Measurements from ENCODE around the gene ISL2.

The ISL2 gene

GRCh38 chr15:76328106-76328696 is 8.4 kb upstream of the ISL2 start:
- DNase-seq = no peak

DNA sequence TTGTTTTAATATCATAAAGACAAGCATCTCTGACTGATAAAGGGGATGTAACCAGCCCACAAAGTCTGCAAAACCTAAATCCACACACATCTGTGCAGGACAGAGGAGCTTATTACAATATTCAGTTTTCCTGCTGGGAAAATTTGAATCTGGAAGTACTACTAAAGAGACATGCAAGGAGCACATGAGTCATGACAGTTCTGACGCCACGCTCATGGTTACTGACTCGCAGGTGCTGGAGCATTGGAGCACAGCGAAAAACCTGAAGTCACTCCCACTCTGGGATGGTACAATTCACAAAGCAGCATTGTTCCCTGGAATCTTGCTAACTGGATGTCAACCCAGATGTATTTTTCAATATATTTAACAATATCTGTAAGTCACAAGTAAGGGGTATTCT is 7.6 kb upstream of the ISL2 start:
- no peak for DNase-seq

DNA sequence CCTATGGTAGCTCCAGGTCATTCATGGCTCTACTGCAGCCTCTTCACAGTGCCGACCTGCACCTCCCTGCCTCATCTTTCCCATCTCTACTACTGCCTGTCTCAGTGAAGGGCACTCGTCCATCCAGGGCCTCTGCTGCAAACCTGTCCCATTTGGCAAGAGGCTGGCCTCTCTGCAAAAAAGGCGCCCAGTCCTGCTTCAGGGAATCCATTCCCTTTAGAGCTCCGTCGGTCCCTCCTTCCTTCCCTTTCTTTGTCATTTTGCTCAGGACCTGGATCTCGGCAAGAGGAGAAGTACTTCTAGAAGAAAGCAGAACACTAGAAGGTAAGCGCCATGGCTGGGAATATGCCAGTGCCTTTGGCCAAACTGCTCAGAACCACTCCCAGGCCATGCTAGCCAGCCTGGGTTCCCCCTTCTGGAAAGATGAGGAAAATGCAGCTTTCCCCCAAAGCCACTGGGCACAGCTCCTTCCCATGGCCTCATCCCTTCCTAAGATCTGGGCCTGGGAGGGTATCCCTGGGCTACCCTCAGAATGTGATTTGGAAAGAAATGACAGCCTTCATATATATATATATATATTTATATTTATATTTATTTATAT is 6.4 kb upstream of the ISL2 start:
- DNase-seq = no peak

DNA sequence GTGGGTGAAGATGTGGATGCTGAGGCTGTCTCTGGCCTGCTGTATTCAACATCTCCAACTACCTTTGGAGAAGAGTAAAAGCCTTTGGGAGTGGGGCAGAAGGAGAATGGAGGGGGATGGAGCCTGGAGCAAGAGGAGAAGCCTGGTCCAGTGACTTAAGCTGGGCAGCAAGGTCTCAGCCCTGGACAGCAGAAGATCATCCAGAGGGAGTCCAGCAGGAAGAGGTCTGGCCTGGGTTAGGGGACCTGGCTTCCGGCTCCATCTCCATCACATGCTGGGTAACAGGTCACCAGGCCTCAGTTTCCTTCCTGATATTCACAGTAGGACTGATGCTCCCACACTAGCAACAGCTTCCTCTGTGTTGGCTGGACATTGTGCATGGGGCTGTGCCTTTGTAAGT is 3.8 kb upstream of the ISL2 start:
- DNase-seq = no peak

DNA sequence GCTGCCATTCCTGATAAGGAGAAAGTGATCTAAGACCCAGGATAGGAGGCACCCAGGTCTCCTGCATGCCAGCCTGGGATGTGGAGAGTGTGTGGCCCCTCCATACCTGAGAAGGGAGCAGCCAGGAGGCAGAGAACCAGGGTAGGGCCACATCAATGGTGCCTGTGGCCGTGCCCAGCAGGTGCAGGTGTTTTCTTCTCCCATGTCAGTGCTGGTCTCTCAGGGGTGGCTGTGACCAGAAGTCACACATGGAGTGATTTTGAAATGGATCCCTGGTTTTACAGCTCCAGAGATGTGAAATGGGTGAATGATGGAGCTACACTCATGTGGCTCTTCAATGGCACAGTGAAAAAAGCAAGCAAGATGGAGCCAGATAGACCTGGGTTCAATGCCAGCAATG is 3.3 kb upstream of the ISL2 start:
- DNase-seq = no peak

DNA sequence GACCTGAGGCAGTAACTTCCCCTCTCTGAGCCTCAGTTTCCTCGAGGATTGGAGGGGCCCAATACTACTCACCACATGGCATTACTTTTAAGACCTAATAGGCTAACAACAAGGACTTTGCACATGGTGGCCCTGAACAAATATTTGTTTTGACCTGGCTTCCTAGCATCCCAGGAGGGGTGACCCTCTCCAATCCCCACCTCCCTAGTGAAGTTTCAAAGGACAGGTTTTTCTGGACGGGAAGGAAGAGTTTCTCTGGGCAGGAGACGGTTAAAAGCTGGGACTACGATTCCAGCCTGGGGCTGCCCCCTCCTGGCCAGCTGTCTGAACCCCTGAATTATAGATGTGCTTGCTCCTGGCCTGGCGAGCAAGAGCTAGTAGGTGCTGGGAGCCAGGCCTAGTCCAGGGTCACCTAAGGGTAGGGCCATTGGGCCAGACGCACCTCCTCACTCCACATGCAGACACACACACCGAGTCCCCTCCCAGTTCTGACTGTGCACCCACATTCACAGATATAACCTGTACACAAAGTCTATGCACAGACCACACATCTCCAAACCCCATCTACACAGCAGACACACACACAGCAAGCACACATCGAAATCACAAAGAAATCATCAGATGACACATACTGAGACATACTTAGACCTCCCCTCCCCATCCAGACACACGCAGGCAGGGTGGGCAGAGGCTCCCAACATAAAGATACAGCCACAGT is 2.7 kb upstream of the ISL2 start:
- no peak for DNase-seq

DNA sequence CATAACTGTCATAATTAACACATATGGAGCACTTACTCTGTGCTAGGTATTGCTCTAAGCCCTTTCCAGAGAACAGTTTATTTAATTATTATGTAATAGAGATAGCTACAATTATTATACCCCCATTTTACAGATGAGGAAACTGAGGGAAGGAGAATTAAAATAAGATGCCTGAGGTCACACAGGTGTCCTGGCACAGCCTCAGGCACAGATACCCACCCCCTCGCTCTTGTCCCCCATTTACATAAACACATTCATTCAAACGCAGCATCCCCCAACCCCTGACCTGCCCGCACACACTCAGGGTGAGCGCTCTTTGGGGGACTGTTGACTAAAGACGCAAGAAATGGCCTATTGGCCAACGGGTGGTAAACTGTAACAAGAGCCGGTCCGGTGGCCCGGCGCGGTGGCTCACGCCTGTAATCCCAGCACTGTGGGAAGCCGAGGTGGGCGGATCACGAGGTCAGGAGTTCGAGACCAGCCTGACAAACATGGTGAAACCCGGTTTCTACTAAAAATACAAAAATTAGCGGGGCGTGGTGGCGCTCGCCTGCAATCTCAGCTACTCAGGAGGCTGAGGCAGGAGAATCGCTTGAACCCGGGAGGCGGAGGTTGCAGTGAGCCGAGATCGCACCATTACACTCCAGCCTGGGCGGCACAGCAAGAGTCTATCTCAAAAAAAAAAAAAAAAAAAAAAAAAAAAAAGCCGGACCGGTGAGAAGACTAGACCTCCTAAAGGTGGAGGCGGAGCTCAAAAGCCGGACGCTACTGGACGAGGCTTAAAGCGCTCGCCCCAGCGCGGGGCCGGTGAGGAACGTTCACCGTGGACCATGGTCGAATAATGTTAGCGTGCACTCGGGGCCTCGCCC is 1.9 kb upstream of the ISL2 start:
- DNase-seq = no peak

- no peak for DNase-seq
Measured at GRCh38 chr15:76335307-76336253, 993 bp upstream of the ISL2 start.

DNA sequence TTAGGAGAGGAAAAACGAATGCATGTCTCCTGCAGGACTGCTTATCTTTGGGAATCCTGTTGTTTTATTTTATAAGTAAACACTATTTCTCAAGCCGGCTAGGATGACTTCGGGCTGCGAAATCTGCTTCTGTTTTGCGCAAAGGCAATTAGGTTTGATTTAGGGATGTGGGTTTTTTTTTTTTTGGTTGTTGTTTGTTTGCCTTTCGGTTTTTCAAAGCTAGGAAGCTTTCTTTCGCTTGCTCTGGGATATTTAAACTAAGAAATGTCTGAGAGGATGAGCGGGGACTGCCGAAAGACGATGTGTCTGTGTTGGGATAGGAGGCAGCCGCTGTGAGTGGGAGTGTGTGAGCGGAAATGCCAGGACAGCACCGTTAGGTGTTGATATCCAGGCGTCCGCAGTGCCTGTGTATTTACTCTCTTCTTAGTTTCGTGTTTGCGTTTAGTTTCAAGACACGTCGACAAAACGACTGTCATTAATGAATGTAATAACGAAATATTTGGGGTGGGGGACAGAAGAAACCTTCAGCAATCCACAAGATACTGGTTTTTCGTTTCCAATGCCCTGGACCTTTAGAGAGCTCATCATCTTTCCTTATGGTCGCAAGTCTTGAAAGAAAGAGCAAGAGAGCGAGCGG is 604 bp downstream of the ISL2 start:
- no peak for DNase-seq

DNA sequence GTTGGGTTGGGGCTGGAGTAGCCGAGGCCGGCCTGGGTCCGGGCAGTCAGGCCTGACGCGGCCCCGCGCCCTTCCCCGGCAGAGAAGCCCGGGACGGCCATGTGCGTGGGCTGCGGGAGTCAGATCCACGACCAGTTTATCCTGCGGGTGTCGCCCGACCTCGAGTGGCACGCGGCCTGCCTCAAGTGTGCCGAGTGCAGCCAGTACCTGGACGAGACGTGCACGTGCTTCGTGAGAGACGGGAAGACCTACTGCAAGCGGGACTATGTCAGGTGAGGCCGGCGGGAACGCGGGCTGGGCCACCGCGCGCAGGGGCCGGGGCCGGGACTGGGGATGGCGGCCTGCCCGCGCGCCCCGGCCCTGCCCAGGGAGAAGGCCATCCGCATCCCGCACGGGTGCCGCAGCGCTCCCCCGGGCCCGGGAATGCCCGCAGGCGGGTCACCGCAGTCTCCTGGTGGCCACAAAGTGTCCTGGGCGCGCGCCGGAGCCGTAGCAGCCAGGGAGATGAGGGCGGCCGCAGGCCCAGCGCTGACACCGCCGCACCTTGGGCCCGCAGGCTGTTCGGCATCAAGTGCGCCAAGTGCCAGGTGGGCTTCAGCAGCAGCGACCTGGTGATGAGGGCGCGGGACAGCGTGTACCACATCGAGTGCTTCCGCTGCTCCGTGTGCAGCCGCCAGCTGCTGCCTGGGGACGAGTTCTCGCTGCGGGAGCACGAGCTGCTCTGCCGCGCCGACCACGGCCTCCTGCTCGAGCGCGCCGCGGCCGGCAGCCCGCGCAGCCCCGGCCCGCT is 1.3 kb downstream of the ISL2 start:
- no peak for DNase-seq

GRCh38 chr15:76338486-76339304 is 2.1 kb downstream of the ISL2 start:
- DNase-seq = no peak

GRCh38 chr15:76339305-76340197 is 3.0 kb downstream of the ISL2 start:
- no peak for DNase-seq

DNA sequence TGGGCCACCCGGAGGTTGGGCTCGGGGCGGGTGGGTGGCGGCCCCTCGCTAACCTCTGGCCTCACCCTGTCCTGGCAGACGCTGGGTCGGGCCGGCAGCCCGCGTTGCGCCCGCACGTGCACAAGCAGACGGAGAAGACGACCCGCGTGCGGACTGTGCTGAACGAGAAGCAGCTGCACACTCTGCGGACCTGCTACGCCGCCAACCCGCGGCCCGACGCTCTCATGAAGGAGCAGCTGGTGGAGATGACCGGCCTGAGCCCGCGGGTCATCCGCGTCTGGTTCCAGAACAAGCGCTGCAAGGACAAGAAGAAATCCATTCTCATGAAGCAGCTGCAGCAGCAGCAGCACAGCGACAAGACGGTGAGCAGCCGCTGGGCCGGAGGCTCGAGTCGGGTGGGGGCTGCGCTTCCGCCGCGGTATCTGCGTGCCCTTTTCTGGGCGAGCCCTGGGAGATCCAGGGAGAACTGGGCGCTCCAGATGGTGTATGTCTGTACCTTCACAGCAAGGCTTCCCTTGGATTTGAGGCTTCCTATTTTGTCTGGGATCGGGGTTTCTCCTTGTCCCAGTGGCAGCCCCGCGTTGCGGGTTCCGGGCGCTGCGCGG is 3.7 kb downstream of the ISL2 start:
- no peak for DNase-seq

DNA sequence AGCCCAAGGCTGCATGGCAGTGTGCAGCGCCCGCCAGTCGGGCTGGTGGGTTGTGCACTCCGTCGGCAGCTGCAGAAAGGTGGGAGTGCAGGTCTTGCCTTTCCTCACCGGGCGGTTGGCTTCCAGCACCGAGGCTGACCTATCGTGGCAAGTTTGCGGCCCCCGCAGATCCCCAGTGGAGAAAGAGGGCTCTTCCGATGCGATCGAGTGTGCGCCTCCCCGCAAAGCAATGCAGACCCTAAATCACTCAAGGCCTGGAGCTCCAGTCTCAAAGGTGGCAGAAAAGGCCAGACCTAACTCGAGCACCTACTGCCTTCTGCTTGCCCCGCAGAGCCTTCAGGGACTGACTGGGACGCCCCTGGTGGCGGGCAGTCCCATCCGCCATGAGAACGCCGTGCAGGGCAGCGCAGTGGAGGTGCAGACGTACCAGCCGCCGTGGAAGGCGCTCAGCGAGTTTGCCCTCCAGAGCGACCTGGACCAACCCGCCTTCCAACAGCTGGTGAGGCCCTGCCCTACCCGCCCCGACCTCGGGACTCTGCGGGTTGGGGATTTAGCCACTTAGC is 4.3 kb downstream of the ISL2 start:
- no peak for DNase-seq

- no peak for DNase-seq
Measured at GRCh38 chr15:76341366-76342057, 4.9 kb downstream of the ISL2 start.

- no peak for DNase-seq
Measured at GRCh38 chr15:76342058-76342381, 5.4 kb downstream of the ISL2 start.

- DNase-seq = no peak
Measured at GRCh38 chr15:76342382-76343201, 6.0 kb downstream of the ISL2 start.
